B cell (primary cell): ENCODE measurements around the gene NUP54.

ENCODE experiments used
- EZH2 ChIP-seq: IDR thresholded peaks from 2 replicates; pipeline ENCODE4 v1.6.1; 2012; ENCODE audit warnings: borderline replicate concordance, low read depth, mild to moderate bottlenecking, moderate library complexity, low read length; ENCODE audit not compliant: insufficient read depth, poor library complexity, severe bottlenecking
- TF ChIP-seq, protein P1 (sequence below): fragments of 200-600 bp; IDR thresholded peaks from one replicate; pipeline ENCODE4 v1.8.0; 2022; ENCODE audit warnings: antibody characterized with exemption, mild to moderate bottlenecking

DNA sequence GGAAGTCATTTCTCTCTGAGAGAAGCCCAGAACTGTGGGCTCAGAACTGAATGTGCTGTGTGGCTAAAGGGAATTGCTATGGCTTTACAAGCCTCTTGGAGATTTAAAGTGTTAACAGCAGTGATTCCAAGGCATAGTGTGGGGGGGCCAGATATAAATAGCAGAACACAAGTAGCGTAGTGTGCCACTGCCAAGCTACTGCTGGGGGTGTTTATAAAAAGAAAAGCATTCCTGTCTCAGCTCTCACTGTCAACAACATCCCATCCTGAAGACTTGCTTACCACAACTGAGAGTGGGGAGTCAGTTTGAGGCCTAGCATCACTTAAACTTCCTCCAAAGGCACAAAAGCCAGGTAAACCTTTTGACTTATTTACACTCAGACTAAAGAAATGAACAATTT lies 73.7 kb downstream of the NUP54 start, which contains the start of gene ART3:
- no peak for TF ChIP-seq EZH2
- TF ChIP-seq, protein P1, sequence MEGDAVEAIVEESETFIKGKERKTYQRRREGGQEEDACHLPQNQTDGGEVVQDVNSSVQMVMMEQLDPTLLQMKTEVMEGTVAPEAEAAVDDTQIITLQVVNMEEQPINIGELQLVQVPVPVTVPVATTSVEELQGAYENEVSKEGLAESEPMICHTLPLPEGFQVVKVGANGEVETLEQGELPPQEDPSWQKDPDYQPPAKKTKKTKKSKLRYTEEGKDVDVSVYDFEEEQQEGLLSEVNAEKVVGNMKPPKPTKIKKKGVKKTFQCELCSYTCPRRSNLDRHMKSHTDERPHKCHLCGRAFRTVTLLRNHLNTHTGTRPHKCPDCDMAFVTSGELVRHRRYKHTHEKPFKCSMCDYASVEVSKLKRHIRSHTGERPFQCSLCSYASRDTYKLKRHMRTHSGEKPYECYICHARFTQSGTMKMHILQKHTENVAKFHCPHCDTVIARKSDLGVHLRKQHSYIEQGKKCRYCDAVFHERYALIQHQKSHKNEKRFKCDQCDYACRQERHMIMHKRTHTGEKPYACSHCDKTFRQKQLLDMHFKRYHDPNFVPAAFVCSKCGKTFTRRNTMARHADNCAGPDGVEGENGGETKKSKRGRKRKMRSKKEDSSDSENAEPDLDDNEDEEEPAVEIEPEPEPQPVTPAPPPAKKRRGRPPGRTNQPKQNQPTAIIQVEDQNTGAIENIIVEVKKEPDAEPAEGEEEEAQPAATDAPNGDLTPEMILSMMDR, result no peak
